Measurements from ENCODE around the gene RARB. TPM values are rescaled to one million over a fixed set of nuclear protein-coding genes. Genes with fewer than 3 reads are reported as not detected.

Gene RARB
- total and polyA plus RNA-seq, 2 donors (not counting 3 experiments of a cell fraction or from before 2014, with no cell fraction given) = 15.3 to 23.4 TPM

DNA sequence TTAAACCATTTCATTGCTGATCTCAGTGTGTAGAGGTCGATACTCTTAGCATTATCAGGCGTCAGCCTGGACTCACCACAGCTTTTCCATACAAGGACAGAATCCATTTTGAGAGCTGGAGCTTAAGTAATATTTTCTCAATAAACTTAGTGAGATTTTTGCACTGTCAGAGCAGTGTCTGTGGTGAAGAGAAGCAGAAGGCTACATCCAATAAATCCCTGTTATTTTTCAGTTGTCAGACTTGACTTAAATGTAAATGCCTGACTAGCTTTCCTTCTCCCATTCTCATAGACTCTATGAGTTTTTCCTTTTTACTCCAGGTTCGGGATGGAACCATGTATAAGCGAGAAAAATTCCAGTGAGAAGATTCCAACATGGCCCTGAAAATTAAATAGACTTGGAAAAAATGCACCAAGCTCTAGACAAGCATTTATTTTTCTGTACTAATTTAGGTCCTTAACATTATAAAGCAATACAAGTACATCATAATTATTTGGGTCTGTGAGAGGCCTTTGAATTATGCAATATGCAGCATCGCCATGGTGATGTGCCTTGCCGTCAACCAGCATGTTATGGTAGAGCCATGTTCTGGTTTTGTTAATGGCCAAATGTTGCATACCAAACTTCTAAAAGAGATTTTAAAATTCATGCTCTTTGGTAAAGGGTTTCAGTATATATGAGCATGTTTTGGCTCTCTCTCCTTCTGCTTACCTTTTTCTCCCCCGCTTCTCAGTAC lies 62.0 kb downstream of the RARB start:
- intact Hi-C loops (cut with micrococcal nuclease) = no loop called here
- ChIA-PET POLR2A (no interaction called here), CTCF (no interaction called here)
- DNase-seq (ENCODE audit: low read depth, low spot score) = no peak
- peaks cover 24% of the 10 kb centered on the region for H3K4me1 ChIP-seq (ENCODE audit: control insufficient read depth, extremely low read depth, insufficient read depth, low read length)
- BruUV-seq (replicated peaks) = no TSS peak
- no peak for TF ChIP-seq GATA2 (IDR thresholded peaks at IDR 0.05; ENCODE audit: insufficient read depth, insufficient read length, low read depth, low read length)
- no peak for TF ChIP-seq JUN (IDR thresholded peaks at IDR 0.05; ENCODE audit: borderline replicate concordance, insufficient read depth, insufficient read length, low read depth)
- no peak for TF ChIP-seq POLR2A (IDR thresholded peaks at IDR 0.05; ENCODE audit: low read depth, low read length)
- TF ChIP-seq, protein P1, sequence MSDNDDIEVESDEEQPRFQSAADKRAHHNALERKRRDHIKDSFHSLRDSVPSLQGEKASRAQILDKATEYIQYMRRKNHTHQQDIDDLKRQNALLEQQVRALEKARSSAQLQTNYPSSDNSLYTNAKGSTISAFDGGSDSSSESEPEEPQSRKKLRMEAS (IDR thresholded peaks at IDR 0.05; ENCODE audit: insufficient read depth, insufficient read length) = no peak
- no peak for TF ChIP-seq POLR2AphosphoS5 (IDR thresholded peaks at IDR 0.05; ENCODE audit: insufficient read depth, low read depth, low read length)
- TF ChIP-seq MYC (IDR thresholded peaks at IDR 0.05; ENCODE audit: low read depth, low read length) = no peak
- TF ChIP-seq EZH2 (IDR thresholded peaks at IDR 0.05; ENCODE audit: borderline replicate concordance, low read depth, low read length, severe bottlenecking) = no peak
- TF ChIP-seq FOS (IDR thresholded peaks at IDR 0.05; ENCODE audit: borderline replicate concordance, insufficient read depth, low read length) = no peak
- TF ChIP-seq, protein P2, sequence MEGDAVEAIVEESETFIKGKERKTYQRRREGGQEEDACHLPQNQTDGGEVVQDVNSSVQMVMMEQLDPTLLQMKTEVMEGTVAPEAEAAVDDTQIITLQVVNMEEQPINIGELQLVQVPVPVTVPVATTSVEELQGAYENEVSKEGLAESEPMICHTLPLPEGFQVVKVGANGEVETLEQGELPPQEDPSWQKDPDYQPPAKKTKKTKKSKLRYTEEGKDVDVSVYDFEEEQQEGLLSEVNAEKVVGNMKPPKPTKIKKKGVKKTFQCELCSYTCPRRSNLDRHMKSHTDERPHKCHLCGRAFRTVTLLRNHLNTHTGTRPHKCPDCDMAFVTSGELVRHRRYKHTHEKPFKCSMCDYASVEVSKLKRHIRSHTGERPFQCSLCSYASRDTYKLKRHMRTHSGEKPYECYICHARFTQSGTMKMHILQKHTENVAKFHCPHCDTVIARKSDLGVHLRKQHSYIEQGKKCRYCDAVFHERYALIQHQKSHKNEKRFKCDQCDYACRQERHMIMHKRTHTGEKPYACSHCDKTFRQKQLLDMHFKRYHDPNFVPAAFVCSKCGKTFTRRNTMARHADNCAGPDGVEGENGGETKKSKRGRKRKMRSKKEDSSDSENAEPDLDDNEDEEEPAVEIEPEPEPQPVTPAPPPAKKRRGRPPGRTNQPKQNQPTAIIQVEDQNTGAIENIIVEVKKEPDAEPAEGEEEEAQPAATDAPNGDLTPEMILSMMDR (IDR thresholded peaks at IDR 0.05; ENCODE audit: extremely low read depth in 1 of 2, insufficient read depth in 1 of 2, low read depth in 1 of 2, low read length in 2 of 2) = no peak
- H3K27ac ChIP-seq (ENCODE audit: insufficient read depth, low read depth, low read length) = no peak overlapping the region
- peaks cover 20% of the 10 kb centered on the region for H3K79me2 ChIP-seq (ENCODE audit: control insufficient read depth, insufficient read depth, low read length)
- dilution Hi-C loops (cut with MboI; ENCODE audit: extremely low pct_ligation_motif_present, low sequenced_read_pairs) = no loop called here
- H3K9me1 ChIP-seq (replicated peaks; ENCODE audit: control insufficient read depth, extremely low read depth, insufficient read depth, low read length) = no peaks in the 10 kb centered on the region
- no peak overlapping the region for H2AFZ ChIP-seq (ENCODE audit: low read depth, low read length)
- no peak for FAIRE-seq
- H3K9me3 ChIP-seq (replicated peaks; ENCODE audit: control insufficient read depth, insufficient read depth, low read length) = no peaks in the 10 kb centered on the region
- H4K20me1 ChIP-seq (replicated peaks; ENCODE audit: control insufficient read depth, extremely low read depth, insufficient read depth, low read length) = no peaks in the 10 kb centered on the region
- no peak overlapping the region for H3K9ac ChIP-seq (replicated peaks; ENCODE audit: extremely low read depth, insufficient read depth, low read length)
- H3K27me3 ChIP-seq (ENCODE audit: control insufficient read depth in 2 of 2, insufficient read depth in 2 of 2, low read length in 2 of 2) = no peaks in the 10 kb centered on the region
- H3K4me3 ChIP-seq (replicated peaks in 1 of 3; ENCODE audit: insufficient read depth in 1 of 3, low read depth in 1 of 3, low read length in 3 of 3) = no peak overlapping the region
- H3K4me2 ChIP-seq (ENCODE audit: insufficient read depth, low read length) = no peak overlapping the region
- H3K36me3 ChIP-seq (ENCODE audit: control insufficient read depth in 2 of 2, extremely low read depth in 1 of 2, insufficient read depth in 2 of 2, low read length in 2 of 2) = no peaks in the 10 kb centered on the region
